IMR-90 (cell line): ENCODE data around the gene MUSTN1. TPM values are rescaled to one million over a fixed set of nuclear protein-coding genes. Genes with fewer than 3 reads are reported as not detected.
A peak's percentile ranks its signal among the peaks of the same experiment; 100 is the strongest.

Experiments
- ATAC-seq: fragments of 200-7000 bp; cut with Tn5 transposase; 2 replicates; pipeline ENCODE4 v1.9.1; 2020; ENCODE audit warnings: low read depth, mild to moderate bottlenecking, moderate library complexity
- BruUV-seq: library from RNA; stranded (reverse); fragments of 400-500 nt; replicated peaks from 2 replicates; lab custom pipeline; 2021; lab: Mats Ljungman, UMichigan
- CTCF ChIA-PET: fragments of 300-600 bp; formaldehyde crosslinking; extraction: SDS; loops from one replicate; lab custom pipeline; 2021; ENCODE audit warnings: antibody characterized with exemption; lab: Yijun Ruan, JAX
- POLR2A ChIA-PET: fragments of 300-600 bp; sonication (Branson Sonifier 250); formaldehyde crosslinking; loops from one replicate; lab custom pipeline; 2022; ENCODE audit warnings: antibody characterized with exemption; ENCODE audit not compliant: unreplicated experiment; lab: Charles Lee
- DNase-seq: peaks from one replicate; pipeline ENCODE4 v3.0.0; 2013
- H2AFZ ChIP-seq: replicated peaks from 2 replicates; pipeline ENCODE3; 2013; ENCODE audit warnings: low read length, mild to moderate bottlenecking; ENCODE audit not compliant: poor library complexity
- H2AK5ac ChIP-seq: 2 replicates; pipeline ENCODE4 v1.6.1; 2013; ENCODE audit warnings: low read depth, low read length, inconsistent platforms
- H2AK9ac ChIP-seq: replicated peaks from 2 replicates; pipeline ENCODE3; 2013; ENCODE audit warnings: mild to moderate bottlenecking, low read depth, low read length, moderate library complexity; ENCODE audit not compliant: poor library complexity
- H2BK120ac ChIP-seq: 2 replicates; pipeline ENCODE4 v1.6.1; 2013; ENCODE audit warnings: low read depth, low read length, inconsistent platforms
- H2BK15ac ChIP-seq: 3 replicates; pipeline ENCODE4 v1.6.1; 2013; ENCODE audit warnings: low read depth, low read length, inconsistent platforms
- H2BK20ac ChIP-seq: 2 replicates; pipeline ENCODE4 v1.6.1; 2013; ENCODE audit warnings: low read depth, mild to moderate bottlenecking, inconsistent platforms, low read length, moderate library complexity
- H2BK5ac ChIP-seq: 2 replicates; pipeline ENCODE4 v1.6.1; 2013; ENCODE audit warnings: mild to moderate bottlenecking, low read depth, low read length, inconsistent platforms; ENCODE audit not compliant: poor library complexity, severe bottlenecking
- H3K14ac ChIP-seq: replicated peaks from 2 replicates; pipeline ENCODE4 v1.6.1; 2013; ENCODE audit warnings: low read depth, low read length, inconsistent platforms
- H3K18ac ChIP-seq: 2 replicates; pipeline ENCODE4 v1.6.1; 2013; ENCODE audit warnings: low read depth, low read length, control low read depth
- H3K23ac ChIP-seq: 2 replicates; pipeline ENCODE4 v1.6.1; 2013; ENCODE audit warnings: low read depth, low read length, inconsistent platforms
- H3K27ac ChIP-seq: 2 replicates; pipeline ENCODE4 v1.5.1; 2013; ENCODE audit warnings: mild to moderate bottlenecking, control low read depth, low read length; ENCODE audit not compliant: insufficient read depth
- H3K27me3 ChIP-seq: 2 replicates; pipeline ENCODE4 v1.6.1; 2013; ENCODE audit warnings: low read length; ENCODE audit not compliant: control insufficient read depth, insufficient read depth
- H3K36me3 ChIP-seq: 2 replicates; pipeline ENCODE4 v1.6.1; 2013; ENCODE audit warnings: low read length, mixed read lengths; ENCODE audit not compliant: control insufficient read depth, insufficient read depth
- H3K4ac ChIP-seq: 2 replicates; pipeline ENCODE4 v1.6.1; 2013; ENCODE audit warnings: low read depth, low read length, inconsistent platforms
- H3K4me1 ChIP-seq: 2 replicates; pipeline ENCODE4 v1.6.1; 2013; ENCODE audit warnings: low read length, mixed read lengths; ENCODE audit not compliant: control insufficient read depth, insufficient read depth
- H3K4me2 ChIP-seq: 2 replicates; pipeline ENCODE4 v1.6.1; 2013; ENCODE audit warnings: low read depth, mild to moderate bottlenecking, control low read depth, low read length, moderate library complexity
- H3K4me3 ChIP-seq: 2 replicates; pipeline ENCODE4 v1.5.1; 2013; ENCODE audit warnings: low read depth, mild to moderate bottlenecking, control low read depth, low read length, moderate library complexity; ENCODE audit not compliant: insufficient read depth
- H3K56ac ChIP-seq: 2 replicates; pipeline ENCODE4 v1.6.1; 2013; ENCODE audit warnings: low read length, inconsistent platforms; ENCODE audit not compliant: insufficient read depth; ENCODE audit errors: extremely low read depth
- H3K79me1 ChIP-seq, 2 experiments: 2 replicates each; pipeline ENCODE4 v1.6.1; 2013; ENCODE audit warnings: low read length in 2 of 2, inconsistent platforms in 1 of 2, low read depth in 1 of 2
- H3K9ac ChIP-seq: 2 replicates; pipeline ENCODE4 v1.6.1; 2013; ENCODE audit warnings: low read depth, low read length, control low read depth
- H3K9me1 ChIP-seq: 2 replicates; pipeline ENCODE4 v1.6.1; 2013; ENCODE audit warnings: low read length, inconsistent platforms; ENCODE audit not compliant: insufficient read depth
- H3K9me3 ChIP-seq: 2 replicates; pipeline ENCODE4 v1.6.1; 2013; ENCODE audit warnings: low read length; ENCODE audit not compliant: control insufficient read depth, insufficient read depth
- H4K20me1 ChIP-seq: 2 replicates; pipeline ENCODE4 v1.6.1; 2013; ENCODE audit warnings: low read length, inconsistent platforms; ENCODE audit not compliant: insufficient read depth
- H4K5ac ChIP-seq: 2 replicates; pipeline ENCODE4 v1.6.1; 2013; ENCODE audit warnings: mild to moderate bottlenecking, low read depth, low read length, control low read depth
- H4K8ac ChIP-seq, 2 experiments: 2 replicates each; pipeline ENCODE4 v1.6.1; 2013; ENCODE audit warnings: low read depth in 2 of 2, low read length in 2 of 2, control low read depth in 1 of 2, inconsistent platforms in 1 of 2
- H4K91ac ChIP-seq: 2 replicates; pipeline ENCODE4 v1.6.1; 2013; ENCODE audit warnings: low read depth, low read length, inconsistent platforms; ENCODE audit not compliant: insufficient read depth
- BHLHE40 ChIP-seq: fragments of 150-350 bp; IDR thresholded peaks from 2 replicates; pipeline ENCODE4 v1.6.1; 2016; ENCODE audit warnings: mild to moderate bottlenecking, low read depth, low read length
- CEBPB ChIP-seq: IDR thresholded peaks from 2 replicates; pipeline ENCODE4 v1.6.1; 2012; ENCODE audit warnings: low read depth, low read length, improper control_type of control experiment
- CHD1 ChIP-seq: IDR thresholded peaks from 2 replicates; pipeline ENCODE4 v1.6.1; 2012; ENCODE audit warnings: low read depth, low read length, improper control_type of control experiment
- FOS ChIP-seq: fragments of 150-350 bp; IDR thresholded peaks from 2 replicates; pipeline ENCODE4 v1.6.1; 2016; ENCODE audit warnings: low read depth, low read length
- MAFK ChIP-seq: IDR thresholded peaks from 2 replicates; pipeline ENCODE4 v1.6.1; 2012; ENCODE audit warnings: low read depth, low read length, improper control_type of control experiment
- MAZ ChIP-seq: IDR thresholded peaks from 2 replicates; pipeline ENCODE4 v1.6.1; 2012; ENCODE audit warnings: low read depth, mild to moderate bottlenecking, low read length, improper control_type of control experiment, moderate library complexity, borderline replicate concordance
- MXI1 ChIP-seq: IDR thresholded peaks from 2 replicates; pipeline ENCODE4 v1.6.1; 2012; ENCODE audit warnings: low read depth, mild to moderate bottlenecking, low read length, moderate library complexity, borderline replicate concordance
- NFE2L2 ChIP-seq: fragments of 150-350 bp; IDR thresholded peaks from 2 replicates; pipeline ENCODE4 v1.6.1; 2016; ENCODE audit warnings: low read depth, mild to moderate bottlenecking, low read length
- POLR2A ChIP-seq: IDR thresholded peaks from 2 replicates; pipeline ENCODE4 v1.6.1; 2012; ENCODE audit warnings: mild to moderate bottlenecking, low read depth, low read length
- RAD21 ChIP-seq: IDR thresholded peaks from 2 replicates; pipeline ENCODE4 v1.6.1; 2012; ENCODE audit warnings: low read length, improper control_type of control experiment
- RCOR1 ChIP-seq: IDR thresholded peaks from 2 replicates; pipeline ENCODE4 v1.6.1; 2012; ENCODE audit warnings: mild to moderate bottlenecking, low read length, improper control_type of control experiment; ENCODE audit not compliant: insufficient replicate concordance
- SMC3 ChIP-seq: fragments of 150-350 bp; IDR thresholded peaks from 2 replicates; pipeline ENCODE4 v1.6.1; 2016; ENCODE audit warnings: low read depth, mild to moderate bottlenecking, antibody characterized with exemption, low read length, moderate library complexity
- WGBS, 2 experiments: methylation state at CpG; one replicate each; pipeline versions ENCODE4 v1.1.5 to v1.1.7; 2013; ENCODE audit warnings: missing lambda C conversion rate in 2 of 2; ENCODE audit not compliant: insufficient read length in 1 of 2; ENCODE audit errors: extremely low coverage in 2 of 2; 5-methylcytosine and 5-hydroxymethylcytosine counted together
- dilution Hi-C: fragments of 300-500 bp; cut with HindIII; formaldehyde crosslinking; loops from one replicate; pipeline ENCODE4 v1.14.3; 2018; ENCODE audit warnings: low sequenced_read_pairs; ENCODE audit not compliant: unreplicated experiment
- in situ Hi-C: fragments of 300-500 bp; cut with MboI; formaldehyde crosslinking; loops from 3 replicates; pipeline ENCODE4 v1.14.3; 2019; ENCODE audit warnings: low sequenced_read_pairs, inconsistent platforms, mixed read lengths
- intact Hi-C: fragments of 100-400 bp; cut with micrococcal nuclease; formaldehyde crosslinking; loops from 2 replicates; pipeline ENCODE4 v1.10.0; 2022
- polyA plus RNA-seq, 3 experiments: library from polyadenylated mRNA; depleted of rRNA; stranded (reverse); fragments of >200 nt; gene quantifications; 2 replicates each; pipeline ENCODE4 v1.2.3, GENCODE V29; 2012; ENCODE audit warnings: low replicate concordance in 1 of 3
- total RNA-seq: library from RNA; depleted of rRNA; stranded (reverse); fragments of >200 nt; gene quantifications from 2 replicates; pipeline ENCODE4 v1.2.3, GENCODE V29; 2012
- TF ChIP-seq, protein P1 (sequence below): fragments of 150-350 bp; IDR thresholded peaks from 2 replicates; pipeline ENCODE4 v1.6.1; 2016; ENCODE audit warnings: low read depth, mild to moderate bottlenecking, low read length, moderate library complexity, borderline replicate concordance
- TF ChIP-seq, protein P2 (sequence below): fragments of 150-350 bp; IDR thresholded peaks from 2 replicates; pipeline ENCODE4 v1.6.1; 2017; ENCODE audit warnings: mild to moderate bottlenecking, antibody characterized with exemption, low read length, low read depth
- TF ChIP-seq, protein P3 (sequence below): conservative IDR thresholded peaks from 2 replicates; pipeline ENCODE4 v1.5.1; 2012; ENCODE audit warnings: mild to moderate bottlenecking, low read depth, low read length, improper control_type of control experiment

MUSTN1 gene
- total and polyA plus RNA-seq, 2 of the 4 experiments (the other 2 are of a cell fraction) = not detected

DNA sequence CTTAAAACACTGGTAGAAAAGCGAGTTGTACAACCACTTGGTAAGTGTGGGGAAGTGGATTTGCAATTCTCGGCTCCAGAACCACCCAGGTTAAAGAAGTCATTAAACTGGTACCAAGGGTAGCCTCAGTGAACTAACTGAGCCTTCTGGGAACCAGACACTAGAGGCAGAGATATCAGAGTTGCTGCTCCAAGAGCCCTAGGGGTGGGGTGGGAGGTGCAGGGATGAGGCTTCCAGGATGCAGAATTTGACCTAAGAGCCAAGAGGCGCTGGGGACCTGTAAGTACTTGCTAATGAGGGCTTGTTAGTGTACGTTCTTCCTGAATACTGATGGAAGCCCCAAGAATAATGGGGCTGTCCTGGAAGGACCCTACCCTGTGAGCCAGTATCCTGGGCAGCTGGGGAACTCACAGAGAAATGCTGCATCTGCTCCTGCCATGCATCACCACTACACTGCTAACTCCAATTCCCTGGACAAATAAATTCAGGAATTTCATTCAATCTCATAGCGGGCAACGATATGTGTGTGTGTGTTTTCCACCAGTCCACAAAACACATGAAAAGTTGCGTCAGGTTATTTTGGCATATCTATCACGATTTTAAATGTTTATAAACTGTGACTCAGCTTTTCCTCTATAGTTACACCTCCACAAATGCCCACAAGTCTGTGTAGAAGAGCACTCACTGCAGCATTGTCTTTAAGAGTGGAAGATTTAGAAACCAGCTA lies 38.8 kb upstream of the MUSTN1 start:
- Histone ChIP-seq H4K20me1 (no peaks in the 10 kb centered on the region; the same call in 1 of the 2 replicates), H2BK15ac (no peak overlapping the region), H2BK120ac (no peak overlapping the region), H3K4me3 (no peak overlapping the region), H4K5ac (no peak overlapping the region), H3K27ac (no peak overlapping the region), H3K9me3 (no peaks in the 10 kb centered on the region), H3K23ac (no peak overlapping the region), H3K14ac (no peak overlapping the region), H3K4me1 (peaks cover 9% of the 10 kb centered on the region), H3K4me2 (no peak overlapping the region), H3K4ac (no peak overlapping the region; the same call in 1 of the 2 replicates), H2BK5ac (no peak overlapping the region), H3K36me3 (no peaks in the 10 kb centered on the region), H3K56ac (no peak overlapping the region), H2BK20ac (no peak overlapping the region), H3K9me1 (peaks cover 8% of the 10 kb centered on the region; the same call in 1 of the 2 replicates), H3K79me1 (peaks cover 16 to 54% of the 10 kb centered on the region in 2 experiments), H2AK5ac (no peak overlapping the region), H2AK9ac (no peak overlapping the region), H3K18ac (no peak overlapping the region), H4K8ac (no peak overlapping the region), H3K27me3 (no peaks in the 10 kb centered on the region), H3K9ac (no peak overlapping the region), H4K91ac (no peak overlapping the region), H2AFZ (no peak overlapping the region)
- ATAC-seq = peak; percentile 81
- intact Hi-C loops = no loop called here
- in situ Hi-C loops = no loop called here
- WGBS, 2 experiments = 100% methylated on average over 1 of the region's 8 CpGs; no CpG with 5 or more reads in 1 of the 2 experiments
- no TSS peak for BruUV-seq
- ChIA-PET POLR2A (no interaction called here), CTCF (interaction anchor here (1.0 kb wide), 2 partner anchors 10 to 17 kb away, joined by 3 to 7 read pairs; no protein-coding TSS in a partner anchor)
- dilution Hi-C loops = no loop called here
- peak; percentile 87 for DNase-seq
- TF ChIP-seq CHD1 = no peak
- TF ChIP-seq MXI1 = no peak
- TF ChIP-seq POLR2A = no peak
- TF ChIP-seq BHLHE40 = no peak
- TF ChIP-seq SMC3 = peak; percentile 18; the same call in 1 of the 2 replicates
- peak; percentile 38 for TF ChIP-seq MAFK
- TF ChIP-seq MAZ = no peak
- TF ChIP-seq FOS = peak; percentile 56; the same call in 1 of the 2 replicates
- peak; percentile 90 for TF ChIP-seq NFE2L2
- TF ChIP-seq CEBPB = peak; percentile 86
- TF ChIP-seq, protein P1, sequence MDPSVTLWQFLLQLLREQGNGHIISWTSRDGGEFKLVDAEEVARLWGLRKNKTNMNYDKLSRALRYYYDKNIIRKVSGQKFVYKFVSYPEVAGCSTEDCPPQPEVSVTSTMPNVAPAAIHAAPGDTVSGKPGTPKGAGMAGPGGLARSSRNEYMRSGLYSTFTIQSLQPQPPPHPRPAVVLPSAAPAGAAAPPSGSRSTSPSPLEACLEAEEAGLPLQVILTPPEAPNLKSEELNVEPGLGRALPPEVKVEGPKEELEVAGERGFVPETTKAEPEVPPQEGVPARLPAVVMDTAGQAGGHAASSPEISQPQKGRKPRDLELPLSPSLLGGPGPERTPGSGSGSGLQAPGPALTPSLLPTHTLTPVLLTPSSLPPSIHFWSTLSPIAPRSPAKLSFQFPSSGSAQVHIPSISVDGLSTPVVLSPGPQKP = no peak
- TF ChIP-seq RCOR1 = no peak
- TF ChIP-seq, protein P2, sequence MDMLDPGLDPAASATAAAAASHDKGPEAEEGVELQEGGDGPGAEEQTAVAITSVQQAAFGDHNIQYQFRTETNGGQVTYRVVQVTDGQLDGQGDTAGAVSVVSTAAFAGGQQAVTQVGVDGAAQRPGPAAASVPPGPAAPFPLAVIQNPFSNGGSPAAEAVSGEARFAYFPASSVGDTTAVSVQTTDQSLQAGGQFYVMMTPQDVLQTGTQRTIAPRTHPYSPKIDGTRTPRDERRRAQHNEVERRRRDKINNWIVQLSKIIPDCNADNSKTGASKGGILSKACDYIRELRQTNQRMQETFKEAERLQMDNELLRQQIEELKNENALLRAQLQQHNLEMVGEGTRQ = no peak
- TF ChIP-seq, protein P3, sequence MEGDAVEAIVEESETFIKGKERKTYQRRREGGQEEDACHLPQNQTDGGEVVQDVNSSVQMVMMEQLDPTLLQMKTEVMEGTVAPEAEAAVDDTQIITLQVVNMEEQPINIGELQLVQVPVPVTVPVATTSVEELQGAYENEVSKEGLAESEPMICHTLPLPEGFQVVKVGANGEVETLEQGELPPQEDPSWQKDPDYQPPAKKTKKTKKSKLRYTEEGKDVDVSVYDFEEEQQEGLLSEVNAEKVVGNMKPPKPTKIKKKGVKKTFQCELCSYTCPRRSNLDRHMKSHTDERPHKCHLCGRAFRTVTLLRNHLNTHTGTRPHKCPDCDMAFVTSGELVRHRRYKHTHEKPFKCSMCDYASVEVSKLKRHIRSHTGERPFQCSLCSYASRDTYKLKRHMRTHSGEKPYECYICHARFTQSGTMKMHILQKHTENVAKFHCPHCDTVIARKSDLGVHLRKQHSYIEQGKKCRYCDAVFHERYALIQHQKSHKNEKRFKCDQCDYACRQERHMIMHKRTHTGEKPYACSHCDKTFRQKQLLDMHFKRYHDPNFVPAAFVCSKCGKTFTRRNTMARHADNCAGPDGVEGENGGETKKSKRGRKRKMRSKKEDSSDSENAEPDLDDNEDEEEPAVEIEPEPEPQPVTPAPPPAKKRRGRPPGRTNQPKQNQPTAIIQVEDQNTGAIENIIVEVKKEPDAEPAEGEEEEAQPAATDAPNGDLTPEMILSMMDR = peak; percentile 33
- no peak for TF ChIP-seq RAD21
